Upper lobe of left lung (tissue), 4 donors: ENCODE results near the gene SLC25A25.

ENCODE experiments used
- CTCF ChIP-seq, 6 experiments: fragments of 450-650 bp in 4 of 6; fragments of 200-600 bp in 2 of 6; sonication (generic) in 2 of 6; IDR thresholded peaks; one replicate each; pipeline ENCODE4 v1.5.1; 2016 to 2019; ENCODE audit warnings: antibody characterized with exemption in 6 of 6
- EP300 ChIP-seq, 4 donors: sonication (generic); formaldehyde crosslinking; IDR thresholded peaks; one replicate each; pipeline ENCODE4 v1.5.1; 2017; ENCODE audit warnings: antibody characterized with exemption in 4 of 4, control low read depth in 2 of 4
- POLR2A ChIP-seq, 4 donors: fragments of 450-650 bp; IDR thresholded peaks; one replicate each; pipeline ENCODE4 v1.5.1; 2016 to 2017; ENCODE audit warnings: antibody characterized with exemption in 4 of 4, mild to moderate bottlenecking in 2 of 4
- POLR2AphosphoS5 ChIP-seq, 2 donors: sonication (generic); formaldehyde crosslinking; IDR thresholded peaks; one replicate each; pipeline ENCODE4 v1.5.1; 2017; ENCODE audit warnings: antibody characterized with exemption in 2 of 2

DNA sequence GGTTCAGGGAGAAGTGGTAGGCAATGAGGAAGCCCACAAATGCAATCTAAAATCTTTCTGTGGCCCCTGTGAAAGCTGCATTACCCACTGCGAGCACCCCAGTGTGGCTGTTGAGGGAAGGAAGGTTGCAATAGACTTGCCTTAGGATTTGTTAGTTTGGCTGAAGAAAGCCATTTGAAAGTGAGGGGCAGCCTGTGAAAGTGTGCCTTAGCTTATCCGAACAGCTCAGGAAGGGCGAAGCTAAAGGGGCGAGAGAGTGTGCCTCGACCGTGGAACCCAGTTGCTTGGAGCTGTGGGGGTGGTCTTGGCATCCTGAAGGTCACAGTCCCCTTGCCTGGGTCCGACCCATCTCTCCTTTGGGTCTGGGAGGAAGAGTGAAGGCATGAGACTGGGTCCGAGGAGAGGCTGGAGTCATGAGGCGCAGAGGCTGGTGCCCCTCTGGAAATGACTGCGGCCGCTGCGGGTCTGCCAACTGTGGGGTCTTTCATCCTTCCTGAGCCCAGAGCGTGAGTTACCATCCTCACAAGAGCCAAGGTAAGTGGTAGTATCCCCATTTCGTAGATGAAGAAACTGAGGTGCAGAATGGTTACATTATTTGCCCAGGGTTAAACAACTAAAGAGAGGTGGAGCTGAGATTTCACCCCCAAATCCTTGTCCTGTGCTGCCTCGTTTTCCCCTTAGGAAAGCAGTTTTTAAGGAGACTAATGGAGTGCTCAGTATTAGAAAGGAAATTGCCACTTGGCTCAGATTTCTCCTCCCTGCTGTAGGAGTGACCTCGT, 24.4 kb downstream of the SLC25A25 start:
- TF ChIP-seq CTCF (IDR thresholded peaks at IDR 0.05) (no peak), POLR2AphosphoS5 (IDR thresholded peaks at IDR 0.05) (no peak), EP300 (IDR thresholded peaks at IDR 0.05) (no peak), POLR2A (IDR thresholded peaks at IDR 0.05) (no peak)
